ENCODE data around the gene FILIP1.

The FILIP1 gene

DNA sequence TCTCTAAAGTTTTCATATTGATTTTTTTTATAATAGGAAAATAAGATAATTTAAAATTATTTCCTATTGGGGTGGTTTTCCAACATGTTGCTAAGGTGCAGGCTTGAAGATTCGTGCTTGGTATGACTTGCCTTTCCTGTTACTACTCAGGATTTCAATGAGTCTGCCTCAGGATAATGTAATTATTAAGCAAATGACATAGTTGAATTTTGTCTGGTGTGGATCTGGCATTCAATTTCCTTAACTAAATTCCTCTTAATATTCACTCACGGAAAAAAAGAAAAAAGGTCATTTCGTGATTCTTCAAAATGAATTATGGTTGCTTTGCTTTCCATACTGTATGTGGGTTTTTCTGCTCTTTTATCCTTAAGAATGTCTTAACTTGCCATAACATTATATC, 9.3 kb upstream of the FILIP1 start:
- H3K9me3 ChIP-seq (ENCODE audit: insufficient read depth, low read length): no peaks in the 10 kb centered on the region
- H3K79me2 ChIP-seq (ENCODE audit: insufficient read depth, low read length): no peaks in the 10 kb centered on the region
- no peak overlapping the region for H3K27ac ChIP-seq (ENCODE audit: low read depth, low read length)
- H2AFZ ChIP-seq (ENCODE audit: low read depth, low read length, severe bottlenecking): no peak overlapping the region
- no peak overlapping the region for H3K4me2 ChIP-seq (ENCODE audit: low read depth, low read length, poor library complexity, severe bottlenecking)
- H3F3A ChIP-seq (ENCODE audit: insufficient read depth): no peaks in the 10 kb centered on the region
- H3K36me3 ChIP-seq (ENCODE audit: low read length): no peaks in the 10 kb centered on the region
- H3K9ac ChIP-seq (ENCODE audit: low read length): no peak overlapping the region
- no peaks in the 10 kb centered on the region for H4K20me1 ChIP-seq (ENCODE audit: low read depth, low read length)
- no peaks in the 10 kb centered on the region for H3K27me3 ChIP-seq (ENCODE audit: low read length)
- TF ChIP-seq EZH2phosphoT487 (conservative IDR thresholded peaks at IDR 0.05; ENCODE audit: low read length): no peak
- TF ChIP-seq CTCF (IDR thresholded peaks at IDR 0.05; ENCODE audit: insufficient read depth, low read length, poor library complexity, severe bottlenecking): no peak
- H3K4me3 ChIP-seq (ENCODE audit: insufficient read depth, low read length, poor library complexity, severe bottlenecking): no peak overlapping the region
- H3K9me2 ChIP-seq (replicated peaks; ENCODE audit: insufficient read depth, low read length): no peaks in the 10 kb centered on the region

DNA sequence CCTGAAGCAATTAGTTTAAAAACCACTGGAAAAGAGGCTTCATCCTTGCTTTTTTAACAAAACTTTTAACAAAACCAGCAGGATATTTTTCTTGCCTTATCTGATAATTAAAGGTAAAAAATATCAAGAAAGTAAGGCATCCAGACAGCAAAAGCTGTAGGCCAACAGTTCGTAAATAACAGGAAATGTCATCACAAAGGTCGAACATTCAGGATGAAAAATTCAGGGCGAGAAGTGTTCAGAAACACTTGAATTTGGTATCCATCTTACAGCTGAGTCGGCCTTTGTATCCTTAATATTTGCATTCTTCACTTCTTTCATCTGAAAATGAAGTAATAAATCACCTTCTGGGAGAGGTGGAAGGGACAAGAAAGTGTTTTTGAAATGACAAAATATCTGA, 8.2 kb upstream of the FILIP1 start:
- Histone ChIP-seq H3K4me3 (ENCODE audit: insufficient read depth, low read length, poor library complexity, severe bottlenecking) (no peak overlapping the region), H4K20me1 (ENCODE audit: low read depth, low read length) (no peaks in the 10 kb centered on the region), H3K27ac (ENCODE audit: low read depth, low read length) (no peak overlapping the region), H3K9ac (ENCODE audit: low read length) (no peak overlapping the region), H3K4me2 (ENCODE audit: low read depth, low read length, poor library complexity, severe bottlenecking) (no peak overlapping the region), H3K9me2 (replicated peaks; ENCODE audit: insufficient read depth, low read length) (no peaks in the 10 kb centered on the region), H3K36me3 (ENCODE audit: low read length) (no peaks in the 10 kb centered on the region), H3F3A (ENCODE audit: insufficient read depth) (no peaks in the 10 kb centered on the region), H2AFZ (ENCODE audit: low read depth, low read length, severe bottlenecking) (no peak overlapping the region), H3K9me3 (ENCODE audit: insufficient read depth, low read length) (no peaks in the 10 kb centered on the region), H3K79me2 (ENCODE audit: insufficient read depth, low read length) (no peaks in the 10 kb centered on the region), H3K27me3 (ENCODE audit: low read length) (no peaks in the 10 kb centered on the region)
- TF ChIP-seq CTCF (IDR thresholded peaks at IDR 0.05; ENCODE audit: insufficient read depth, low read length, poor library complexity, severe bottlenecking): no peak
- no peak for TF ChIP-seq EZH2phosphoT487 (conservative IDR thresholded peaks at IDR 0.05; ENCODE audit: low read length)

GRCh38 chr6:75499640-75500039, 6.0 kb upstream of the FILIP1 start:
- Histone ChIP-seq H3K79me2 (ENCODE audit: insufficient read depth, low read length) (no peaks in the 10 kb centered on the region), H3K4me3 (ENCODE audit: insufficient read depth, low read length, poor library complexity, severe bottlenecking) (no peak overlapping the region), H3K9ac (ENCODE audit: low read length) (no peak overlapping the region), H2AFZ (ENCODE audit: low read depth, low read length, severe bottlenecking) (no peak overlapping the region), H3K9me2 (replicated peaks; ENCODE audit: insufficient read depth, low read length) (no peaks in the 10 kb centered on the region), H3K27ac (ENCODE audit: low read depth, low read length) (no peak overlapping the region), H4K20me1 (ENCODE audit: low read depth, low read length) (no peaks in the 10 kb centered on the region), H3K4me2 (ENCODE audit: low read depth, low read length, poor library complexity, severe bottlenecking) (no peak overlapping the region), H3K27me3 (ENCODE audit: low read length) (no peaks in the 10 kb centered on the region), H3F3A (ENCODE audit: insufficient read depth) (no peaks in the 10 kb centered on the region), H3K9me3 (ENCODE audit: insufficient read depth, low read length) (no peaks in the 10 kb centered on the region), H3K36me3 (ENCODE audit: low read length) (no peaks in the 10 kb centered on the region)
- TF ChIP-seq EZH2phosphoT487 (conservative IDR thresholded peaks at IDR 0.05; ENCODE audit: low read length) (no peak), CTCF (IDR thresholded peaks at IDR 0.05; ENCODE audit: insufficient read depth, low read length, poor library complexity, severe bottlenecking) (no peak)

- Histone ChIP-seq H3K9me2 (replicated peaks; ENCODE audit: insufficient read depth, low read length) (no peaks in the 10 kb centered on the region), H3K27me3 (ENCODE audit: low read length) (no peaks in the 10 kb centered on the region), H2AFZ (ENCODE audit: low read depth, low read length, severe bottlenecking) (no peak overlapping the region), H3K9me3 (ENCODE audit: insufficient read depth, low read length) (no peaks in the 10 kb centered on the region), H3K4me3 (ENCODE audit: insufficient read depth, low read length, poor library complexity, severe bottlenecking) (no peak overlapping the region), H3K27ac (ENCODE audit: low read depth, low read length) (no peak overlapping the region), H3K36me3 (ENCODE audit: low read length) (no peaks in the 10 kb centered on the region), H3K4me2 (ENCODE audit: low read depth, low read length, poor library complexity, severe bottlenecking) (no peak overlapping the region), H4K20me1 (ENCODE audit: low read depth, low read length) (no peaks in the 10 kb centered on the region), H3K79me2 (ENCODE audit: insufficient read depth, low read length) (no peaks in the 10 kb centered on the region), H3F3A (ENCODE audit: insufficient read depth) (no peaks in the 10 kb centered on the region), H3K9ac (ENCODE audit: low read length) (no peak overlapping the region)
- TF ChIP-seq CTCF (IDR thresholded peaks at IDR 0.05; ENCODE audit: insufficient read depth, low read length, poor library complexity, severe bottlenecking) (no peak), EZH2phosphoT487 (conservative IDR thresholded peaks at IDR 0.05; ENCODE audit: low read length) (no peak)
Measured at GRCh38 chr6:75498862-75499261, 5.3 kb upstream of the FILIP1 start.

Data from SU-DHL-6 (cell line).